Ovary (tissue), 3 donors: ENCODE data around the gene RAB22A.

Experiments
- CTCF ChIP-seq, 3 donors: fragments of 450-650 bp in 2 of 3; fragments of 200-600 bp in 1 of 3; IDR thresholded peaks; one replicate each; pipeline versions ENCODE4 v1.5.1 to v1.8.0; 2016 to 2022; ENCODE audit warnings: antibody characterized with exemption in 3 of 3, mild to moderate bottlenecking in 1 of 3
- EP300 ChIP-seq: sonication (generic); formaldehyde crosslinking; IDR thresholded peaks from one replicate; pipeline ENCODE4 v1.6.1; 2017; ENCODE audit warnings: antibody characterized with exemption
- donor health status: DM: no; HTN: no; CAD: no.

DNA sequence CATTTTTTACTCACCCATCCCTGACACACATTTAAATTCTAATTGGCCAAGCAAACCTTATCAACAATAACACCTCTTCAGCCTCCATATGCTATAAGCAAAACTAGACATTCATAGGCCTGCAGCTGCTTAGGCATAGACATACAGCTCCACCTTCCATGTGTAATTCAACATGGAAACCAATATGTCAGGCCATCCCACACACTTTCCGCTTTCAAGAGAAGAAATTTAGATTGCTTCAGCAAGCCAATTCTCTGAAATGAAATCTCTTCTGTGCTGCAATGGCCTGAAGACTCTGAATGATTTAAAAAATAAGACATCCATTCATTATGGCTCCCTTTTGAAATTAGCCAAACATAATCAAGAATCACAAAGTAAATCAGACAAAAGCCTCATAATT lies 4.5 kb upstream of the RAB22A start:
- no peak for TF ChIP-seq CTCF (IDR thresholded peaks at IDR 0.05)
- TF ChIP-seq EP300, result no peak
